Medulla oblongata (tissue), 1 donor: ENCODE measurements around the gene MSN.
"Not testable (repeated sequence)": the region's sequence is repeated elsewhere in the genome, so short reads cannot be mapped to it uniquely, and the experiment has no call there.

Experiments
- DNase-seq: peaks from one replicate; pipeline ENCODE4 v3.0.0-alpha.2; 2015; ENCODE audit errors: extremely low spot score

MSN gene

GRCh38 chrX:65718538-65718937, 51.1 kb downstream of the MSN start:
- DNase-seq: no peak

GRCh38 chrX:65720381-65720964, 53.0 kb downstream of the MSN start:
- DNase-seq: no peak

GRCh38 chrX:65723706-65724105, 56.3 kb downstream of the MSN start:
- no peak for DNase-seq

GRCh38 chrX:65726715-65727114, 59.3 kb downstream of the MSN start:
- peak; percentile 49 for DNase-seq

- no peak for DNase-seq
Observed at GRCh38 chrX:65731684-65732289, 64.3 kb downstream of the MSN start.

- DNase-seq: no peak
Observed at GRCh38 chrX:65740909-65741308, 73.5 kb downstream of the MSN start.

- no peak for DNase-seq
Observed at GRCh38 chrX:65741823-65742222, 74.4 kb downstream of the MSN start.

GRCh38 chrX:65744965-65745364, 77.5 kb downstream of the MSN start:
- no peak for DNase-seq

GRCh38 chrX:65745427-65745826, 78.0 kb downstream of the MSN start:
- DNase-seq: no peak

- no peak for DNase-seq
Observed at GRCh38 chrX:65745992-65746391, 78.5 kb downstream of the MSN start.

GRCh38 chrX:65750674-65751469, 83.4 kb downstream of the MSN start:
- no peak for DNase-seq

GRCh38 chrX:65751519-65751918, 84.1 kb downstream of the MSN start:
- DNase-seq: no peak

GRCh38 chrX:65752294-65752693, 84.8 kb downstream of the MSN start:
- no peak for DNase-seq

GRCh38 chrX:65755786-65756185, 88.3 kb downstream of the MSN start:
- DNase-seq: no peak

- no peak for DNase-seq
Observed at GRCh38 chrX:65757943-65758342, 90.5 kb downstream of the MSN start.

GRCh38 chrX:65758505-65758904, 91.1 kb downstream of the MSN start:
- DNase-seq: no peak

- DNase-seq: not testable (repeated sequence)
Observed at GRCh38 chrX:65759525-65759924, 92.1 kb downstream of the MSN start.

GRCh38 chrX:65769564-65770292, 102.3 kb downstream of the MSN start:
- DNase-seq: no peak

GRCh38 chrX:65772842-65773241, 105.4 kb downstream of the MSN start:
- no peak for DNase-seq

- DNase-seq: no peak
Observed at GRCh38 chrX:65781845-65782244, 114.4 kb downstream of the MSN start.

GRCh38 chrX:65783746-65784145, 116.3 kb downstream of the MSN start:
- DNase-seq: no peak
